SU-DHL-6 (cell line): ENCODE results near the gene NELFB.
A peak's percentile ranks its signal among the peaks of the same experiment; 100 is the strongest.

Source experiments
- H2AFZ ChIP-seq: fragments of 200-600 bp; sonication (generic); 2 replicates; pipeline ENCODE4 v1.6.1; 2014; ENCODE audit warnings: low read depth, mild to moderate bottlenecking, moderate library complexity, mixed read lengths, antibody characterized with exemption, low read length; ENCODE audit not compliant: severe bottlenecking
- H3F3A ChIP-seq: fragments of 200-600 bp; shearing (Covaris generic); 2 replicates; pipeline ENCODE4 v1.6.0; 2016; ENCODE audit warnings: antibody characterized with exemption, mild to moderate bottlenecking; ENCODE audit not compliant: insufficient read depth
- H3K27ac ChIP-seq: fragments of 200-600 bp; sonication (generic); 2 replicates; pipeline ENCODE4 v1.5.1; 2016; ENCODE audit warnings: low read depth, mild to moderate bottlenecking, low read length, moderate library complexity, mixed read lengths
- H3K27me3 ChIP-seq: fragments of 200-600 bp; sonication (generic), shearing (Covaris generic); 2 replicates; pipeline ENCODE4 v1.6.0; 2014; ENCODE audit warnings: mild to moderate bottlenecking, low read length
- H3K36me3 ChIP-seq: fragments of 200-600 bp; sonication (generic); 2 replicates; pipeline ENCODE4 v1.6.1; 2014; ENCODE audit warnings: mild to moderate bottlenecking, low read length, mixed read lengths
- H3K4me2 ChIP-seq: fragments of 300-600, 200-600 bp; shearing (Covaris generic), sonication (generic); 2 replicates; pipeline ENCODE4 v1.6.0; 2014; ENCODE audit warnings: low read length, low read depth, mild to moderate bottlenecking; ENCODE audit not compliant: poor library complexity, severe bottlenecking
- H3K4me3 ChIP-seq: fragments of 200-600 bp; sonication (generic); 2 replicates; pipeline ENCODE4 v1.5.1; 2014; ENCODE audit warnings: antibody characterized with exemption, low read length, mild to moderate bottlenecking, mixed read lengths; ENCODE audit not compliant: insufficient read depth, poor library complexity, severe bottlenecking
- H3K79me2 ChIP-seq: fragments of 200-600 bp; sonication (generic); 2 replicates; pipeline ENCODE4 v1.6.1; 2014; ENCODE audit warnings: mild to moderate bottlenecking, low read length, moderate library complexity; ENCODE audit not compliant: insufficient read depth
- H3K9ac ChIP-seq: fragments of 200-600 bp; sonication (generic); 2 replicates; pipeline ENCODE4 v1.7.0; 2014; ENCODE audit warnings: mild to moderate bottlenecking, low read length
- H3K9me2 ChIP-seq: fragments of 200-600 bp; sonication (generic); replicated peaks from 2 replicates; pipeline ENCODE4 v1.6.1; 2014; ENCODE audit warnings: low read length; ENCODE audit not compliant: insufficient read depth
- H3K9me3 ChIP-seq: fragments of 200-600 bp; sonication (generic); 2 replicates; pipeline ENCODE4 v1.6.1; 2014; ENCODE audit warnings: low read length, mixed read lengths; ENCODE audit not compliant: insufficient read depth
- H4K20me1 ChIP-seq: fragments of 200-600 bp; sonication (generic); 2 replicates; pipeline ENCODE4 v1.6.1; 2014; ENCODE audit warnings: low read depth, mild to moderate bottlenecking, antibody characterized with exemption, low read length, moderate library complexity, mixed read lengths
- EZH2phosphoT487 ChIP-seq: fragments of 200-600 bp; sonication (generic), shearing (Covaris generic); conservative IDR thresholded peaks from 2 replicates; pipeline ENCODE4 v1.6.1; 2018; ENCODE audit warnings: mild to moderate bottlenecking, antibody characterized with exemption, low read length, moderate library complexity, mixed read lengths
- TF ChIP-seq, protein P1 (sequence below): fragments of 200-600 bp; sonication (generic); IDR thresholded peaks from one replicate; pipeline ENCODE4 v1.5.1; 2017; ENCODE audit warnings: antibody characterized with exemption, mild to moderate bottlenecking, low read length, moderate library complexity; ENCODE audit not compliant: insufficient read depth, poor library complexity, severe bottlenecking

Gene NELFB

DNA sequence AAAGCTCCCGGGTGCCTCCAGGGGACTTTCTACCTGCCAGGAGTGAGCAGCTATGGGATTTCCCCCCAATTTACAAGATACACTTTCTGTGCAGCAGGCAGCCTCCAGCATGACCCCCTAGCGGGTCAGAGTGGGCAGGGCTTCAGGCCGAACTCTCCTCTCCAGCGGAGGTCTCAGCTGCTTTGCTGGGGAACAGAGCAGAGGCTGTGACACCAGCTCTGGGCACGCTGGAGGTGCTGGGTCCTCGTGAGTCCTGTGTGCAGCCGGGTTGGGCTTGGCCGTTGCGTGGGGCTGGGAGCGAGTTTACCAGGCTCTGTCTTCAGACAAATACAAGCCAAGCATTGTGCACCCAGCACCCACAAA, 44.1 kb downstream of the NELFB start:
- no peak overlapping the region for H3K4me2 ChIP-seq

DNA sequence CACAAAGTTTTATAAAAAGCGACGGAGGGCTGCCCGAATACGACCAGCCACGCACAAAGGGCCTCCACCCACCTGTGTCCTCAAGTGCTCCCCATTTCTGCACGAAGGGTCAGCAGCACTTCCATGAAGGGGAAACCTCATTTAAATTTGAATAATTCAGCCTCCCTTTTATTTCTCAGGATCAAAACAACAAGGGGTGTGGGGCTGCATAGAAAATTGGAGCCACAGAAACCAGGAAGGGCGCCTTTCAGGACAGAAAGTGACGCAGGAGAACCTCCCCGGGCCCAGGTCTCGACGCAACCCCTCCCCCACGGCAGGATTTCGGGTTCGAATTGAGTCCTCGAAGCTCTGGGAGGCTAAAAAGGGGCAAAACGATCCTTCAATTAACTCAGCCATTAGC, 44.8 kb downstream of the NELFB start:
- H3K4me2 ChIP-seq, result no peak overlapping the region
- no peak overlapping the region for H3K9ac ChIP-seq

More for the DNA sequence above, 44.1 kb downstream of the NELFB start:
- Histone ChIP-seq H4K20me1 (no peaks in the 10 kb centered on the region), H3K9me3 (no peaks in the 10 kb centered on the region), H2AFZ (no peak overlapping the region), H3K9ac (no peak overlapping the region), H3K27me3 (no peaks in the 10 kb centered on the region), H3K27ac (no peak overlapping the region), H3K4me3 (no peak overlapping the region), H3K9me2 (no peaks in the 10 kb centered on the region), H3F3A (0 out of 2 replicates have a peak, but pooled peaks cover 2% of the 10 kb centered on the region), H3K79me2 (no peaks in the 10 kb centered on the region), H3K36me3 (no peaks in the 10 kb centered on the region)
- TF ChIP-seq, protein P1, sequence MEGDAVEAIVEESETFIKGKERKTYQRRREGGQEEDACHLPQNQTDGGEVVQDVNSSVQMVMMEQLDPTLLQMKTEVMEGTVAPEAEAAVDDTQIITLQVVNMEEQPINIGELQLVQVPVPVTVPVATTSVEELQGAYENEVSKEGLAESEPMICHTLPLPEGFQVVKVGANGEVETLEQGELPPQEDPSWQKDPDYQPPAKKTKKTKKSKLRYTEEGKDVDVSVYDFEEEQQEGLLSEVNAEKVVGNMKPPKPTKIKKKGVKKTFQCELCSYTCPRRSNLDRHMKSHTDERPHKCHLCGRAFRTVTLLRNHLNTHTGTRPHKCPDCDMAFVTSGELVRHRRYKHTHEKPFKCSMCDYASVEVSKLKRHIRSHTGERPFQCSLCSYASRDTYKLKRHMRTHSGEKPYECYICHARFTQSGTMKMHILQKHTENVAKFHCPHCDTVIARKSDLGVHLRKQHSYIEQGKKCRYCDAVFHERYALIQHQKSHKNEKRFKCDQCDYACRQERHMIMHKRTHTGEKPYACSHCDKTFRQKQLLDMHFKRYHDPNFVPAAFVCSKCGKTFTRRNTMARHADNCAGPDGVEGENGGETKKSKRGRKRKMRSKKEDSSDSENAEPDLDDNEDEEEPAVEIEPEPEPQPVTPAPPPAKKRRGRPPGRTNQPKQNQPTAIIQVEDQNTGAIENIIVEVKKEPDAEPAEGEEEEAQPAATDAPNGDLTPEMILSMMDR, result no peak
- no peak for TF ChIP-seq EZH2phosphoT487

DNA sequence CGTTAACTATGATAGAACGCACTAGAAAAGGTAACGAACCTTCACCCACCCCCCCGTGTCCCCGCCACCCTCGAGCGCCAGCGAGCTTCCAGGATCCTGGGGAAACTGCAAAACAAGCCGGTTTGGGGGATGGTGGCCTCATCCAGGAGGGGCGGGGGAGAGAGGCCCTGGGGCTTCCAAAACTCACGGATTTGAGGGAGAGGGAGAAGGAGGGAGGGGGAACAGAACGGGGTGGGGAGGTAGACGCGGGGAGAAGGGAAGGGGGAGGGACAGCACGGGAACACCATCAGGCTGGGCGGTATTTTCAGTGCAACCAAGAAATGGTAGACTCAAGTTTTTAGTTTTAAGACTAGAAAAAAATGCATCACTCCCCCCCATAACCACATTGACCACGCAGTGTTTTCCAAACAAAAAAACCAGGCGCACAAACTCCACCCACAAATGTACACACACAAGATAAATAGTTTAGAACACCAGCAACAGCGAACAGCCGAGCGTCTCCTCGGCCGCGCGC, 45.5 kb downstream of the NELFB start:
- Histone ChIP-seq H3K9ac (no peak overlapping the region), H3K9me3 (no peaks in the 10 kb centered on the region), H3K4me3 (no peak overlapping the region), H3K4me2 (peak overlapping the region; percentile 17), H3K27me3 (no peaks in the 10 kb centered on the region), H3K36me3 (no peaks in the 10 kb centered on the region), H2AFZ (no peak overlapping the region), H3K79me2 (no peaks in the 10 kb centered on the region), H3K27ac (no peak overlapping the region), H3F3A (0 out of 2 replicates have a peak, but pooled peaks cover 2% of the 10 kb centered on the region), H3K9me2 (no peaks in the 10 kb centered on the region), H4K20me1 (no peaks in the 10 kb centered on the region)
- TF ChIP-seq, protein P1, result no peak
- TF ChIP-seq EZH2phosphoT487, result no peak

More for the DNA sequence above, 44.8 kb downstream of the NELFB start:
- Histone ChIP-seq H2AFZ (no peak overlapping the region), H3K9me3 (no peaks in the 10 kb centered on the region), H3K36me3 (no peaks in the 10 kb centered on the region), H3K27ac (no peak overlapping the region), H4K20me1 (no peaks in the 10 kb centered on the region), H3F3A (0 out of 2 replicates have a peak, but pooled peaks cover 2% of the 10 kb centered on the region), H3K9me2 (no peaks in the 10 kb centered on the region), H3K79me2 (no peaks in the 10 kb centered on the region), H3K4me3 (no peak overlapping the region), H3K27me3 (no peaks in the 10 kb centered on the region)
- TF ChIP-seq EZH2phosphoT487, result no peak
- TF ChIP-seq, protein P1, result no peak
